ENCODE results near the gene GABARAP.

GABARAP gene

GRCh38 chr17:7229504-7229903, 12.7 kb downstream of the GABARAP start:
- Histone ChIP-seq H4K20me1 (ENCODE audit: insufficient read depth, low read length, poor library complexity, severe bottlenecking) (peaks cover 15% of the 10 kb centered on the region), H3K9ac (ENCODE audit: low read depth, low read length, poor library complexity, severe bottlenecking) (no peak overlapping the region)

GRCh38 chr17:7228920-7229319, 13.3 kb downstream of the GABARAP start:
- peaks cover 54% of the 10 kb centered on the region for H3K79me2 ChIP-seq (ENCODE audit: insufficient read depth, low read length)
- H3K4me2 ChIP-seq (ENCODE audit: low read depth, low read length, poor library complexity, severe bottlenecking), result no peak overlapping the region
- TF ChIP-seq EZH2phosphoT487 (IDR thresholded peaks at IDR 0.05; ENCODE audit: borderline replicate concordance), result no peak
- no peaks in the 10 kb centered on the region for H3K27me3 ChIP-seq (ENCODE audit: insufficient read depth, low read length, poor library complexity, severe bottlenecking)
- no peak overlapping the region for H2AFZ ChIP-seq (ENCODE audit: low read length)
- H3K9ac ChIP-seq (ENCODE audit: low read depth, low read length, poor library complexity, severe bottlenecking), result no peak overlapping the region
- H3F3A ChIP-seq (ENCODE audit: low read depth), result no peaks in the 10 kb centered on the region
- H3K9me3 ChIP-seq (ENCODE audit: insufficient read depth, low read depth, low read length), result no peaks in the 10 kb centered on the region
- H3K9me2 ChIP-seq (replicated peaks; ENCODE audit: low read depth, low read length), result no peaks in the 10 kb centered on the region
- H3K36me3 ChIP-seq (ENCODE audit: insufficient read depth, low read length), result peaks cover 46% of the 10 kb centered on the region; the same call in 1 of the 2 replicates
- no peak overlapping the region for H3K4me3 ChIP-seq (ENCODE audit: low read length, poor library complexity, severe bottlenecking)
- H3K4me1 ChIP-seq (ENCODE audit: insufficient read depth, low read length, poor library complexity, severe bottlenecking), result peaks cover 17% of the 10 kb centered on the region
- H4K20me1 ChIP-seq (ENCODE audit: insufficient read depth, low read length, poor library complexity, severe bottlenecking), result peaks cover 15% of the 10 kb centered on the region

More at GRCh38 chr17:7229504-7229903, 12.7 kb downstream of the GABARAP start:
- Histone ChIP-seq H3K4me3 (ENCODE audit: low read length, poor library complexity, severe bottlenecking) (no peak overlapping the region), H3K4me1 (ENCODE audit: insufficient read depth, low read length, poor library complexity, severe bottlenecking) (peaks cover 17% of the 10 kb centered on the region), H2AFZ (ENCODE audit: low read length) (no peak overlapping the region), H3K79me2 (ENCODE audit: insufficient read depth, low read length) (peaks cover 58% of the 10 kb centered on the region), H3K9me2 (replicated peaks; ENCODE audit: low read depth, low read length) (no peaks in the 10 kb centered on the region), H3F3A (ENCODE audit: low read depth) (no peaks in the 10 kb centered on the region), H3K9me3 (ENCODE audit: insufficient read depth, low read depth, low read length) (no peaks in the 10 kb centered on the region), H3K27me3 (ENCODE audit: insufficient read depth, low read length, poor library complexity, severe bottlenecking) (no peaks in the 10 kb centered on the region), H3K4me2 (ENCODE audit: low read depth, low read length, poor library complexity, severe bottlenecking) (no peak overlapping the region), H3K36me3 (ENCODE audit: insufficient read depth, low read length) (peaks cover 42% of the 10 kb centered on the region; the same call in 1 of the 2 replicates)
- TF ChIP-seq EZH2phosphoT487 (IDR thresholded peaks at IDR 0.05; ENCODE audit: borderline replicate concordance), result no peak
- TF ChIP-seq CTCF (conservative IDR thresholded peaks at IDR 0.05; ENCODE audit: low read length), result no peak

GRCh38 chr17:7226721-7227710, 15.2 kb downstream of the GABARAP start:
- Histone ChIP-seq H4K20me1 (ENCODE audit: insufficient read depth, low read length, poor library complexity, severe bottlenecking) (peaks cover 6% of the 10 kb centered on the region), H3K36me3 (ENCODE audit: insufficient read depth, low read length) (peaks cover 63% of the 10 kb centered on the region; the same call in 1 of the 2 replicates), H3K4me3 (ENCODE audit: low read length, poor library complexity, severe bottlenecking) (no peak overlapping the region), H3K9me3 (ENCODE audit: insufficient read depth, low read depth, low read length) (no peaks in the 10 kb centered on the region), H3K9ac (ENCODE audit: low read depth, low read length, poor library complexity, severe bottlenecking) (no peak overlapping the region), H3K4me2 (ENCODE audit: low read depth, low read length, poor library complexity, severe bottlenecking) (no peak overlapping the region), H3K79me2 (ENCODE audit: insufficient read depth, low read length) (peaks cover 35% of the 10 kb centered on the region), H3K4me1 (ENCODE audit: insufficient read depth, low read length, poor library complexity, severe bottlenecking) (peaks cover 6% of the 10 kb centered on the region), H2AFZ (ENCODE audit: low read length) (no peak overlapping the region), H3F3A (ENCODE audit: low read depth) (no peaks in the 10 kb centered on the region), H3K27me3 (ENCODE audit: insufficient read depth, low read length, poor library complexity, severe bottlenecking) (no peaks in the 10 kb centered on the region), H3K9me2 (replicated peaks; ENCODE audit: low read depth, low read length) (no peaks in the 10 kb centered on the region)
- no peak for TF ChIP-seq EZH2phosphoT487 (IDR thresholded peaks at IDR 0.05; ENCODE audit: borderline replicate concordance)
- TF ChIP-seq CTCF (conservative IDR thresholded peaks at IDR 0.05; ENCODE audit: low read length), result no peak
